ENCODE data around the gene CXCR6.

- TF ChIP-seq ZNF274 (IDR thresholded peaks at IDR 0.05; ENCODE audit: borderline replicate concordance, extremely low read depth, low read length) (no peak), CTCF (IDR thresholded peaks at IDR 0.05; ENCODE audit: control extremely low read depth in 1 of 3, insufficient read depth in 1 of 3, low read depth in 1 of 3, low read length in 3 of 3) (no peak), TBP (IDR thresholded peaks at IDR 0.05; ENCODE audit: low read depth, low read length) (no peak), MAFK (IDR thresholded peaks at IDR 0.05; ENCODE audit: low read depth, low read length) (no peak), YY1 (IDR thresholded peaks at IDR 0.05; ENCODE audit: low read depth, low read length) (no peak), CHD2 (IDR thresholded peaks at IDR 0.05; ENCODE audit: low read length) (no peak), GTF2F1 (IDR thresholded peaks at IDR 0.05; ENCODE audit: borderline replicate concordance, low read depth, low read length) (no peak), HDAC6 (IDR thresholded peaks at IDR 0.05; ENCODE audit: low read depth, low read length) (no peak), POLR2A (IDR thresholded peaks at IDR 0.05; ENCODE audit: control extremely low read depth in 1 of 2, low read depth in 2 of 2, low read length in 2 of 2) (no peak), FOSL1 (IDR thresholded peaks at IDR 0.05; ENCODE audit: insufficient read depth, low read depth, low read length) (no peak), EP300 (IDR thresholded peaks at IDR 0.05; ENCODE audit: borderline replicate concordance in 1 of 2, low read depth in 2 of 2, low read length in 2 of 2) (no peak), SP1 (IDR thresholded peaks at IDR 0.05; ENCODE audit: low read depth, low read length) (no peak), BCL11A (IDR thresholded peaks at IDR 0.05; ENCODE audit: low read depth in 2 of 2, low read length in 2 of 2) (no peak)
These were observed 21.9 kb upstream of the CXCR6 start for GRCh38 chr3:45921158-45922038.
